HepG2 (cell line): ENCODE measurements around the gene WEE1. TPM values are rescaled to one million over a fixed set of nuclear protein-coding genes. Genes with fewer than 3 reads are reported as not detected.

Source experiments
- FOXA3 ChIP-seq: IDR thresholded peaks from 2 replicates; pipeline ENCODE4 v1.6.1; 2016; ENCODE audit warnings: missing genetic modification reagents, missing compliant biosample characterization
- HNF4G ChIP-seq, 2 experiments: sonication (generic) in 1 of 2; formaldehyde crosslinking in 1 of 2; IDR thresholded peaks; 2 replicates each; pipeline versions ENCODE4 v1.4.0 to v1.6.1; 2011 to 2020; ENCODE audit warnings: borderline replicate concordance in 2 of 2, low read depth in 2 of 2, mild to moderate bottlenecking in 2 of 2, low read length in 1 of 2, missing genetic modification reagents in 1 of 2, moderate library complexity in 1 of 2
- IKZF4 ChIP-seq: sonication (generic); formaldehyde crosslinking; IDR thresholded peaks from 2 replicates; pipeline ENCODE4 v1.5.1; 2020; ENCODE audit warnings: borderline replicate concordance, mild to moderate bottlenecking, low read depth, missing genetic modification reagents; ENCODE audit errors: not compliant biosample characterization
- MEIS1 ChIP-seq: sonication (generic); formaldehyde crosslinking; IDR thresholded peaks from 2 replicates; pipeline ENCODE4 v1.9.0; 2021; ENCODE audit warnings: mild to moderate bottlenecking, missing genetic modification reagents, moderate library complexity, borderline replicate concordance
- PHF8 ChIP-seq: sonication (generic); formaldehyde crosslinking; IDR thresholded peaks from 2 replicates; pipeline ENCODE4 v1.5.0; 2020; ENCODE audit warnings: missing genetic modification reagents
- SMAD9 ChIP-seq: sonication (generic); formaldehyde crosslinking; IDR thresholded peaks from 2 replicates; pipeline ENCODE4 v1.5.1; 2020; ENCODE audit warnings: mild to moderate bottlenecking, missing genetic modification reagents
- ZNF431 ChIP-seq: sonication (generic); formaldehyde crosslinking; IDR thresholded peaks from 2 replicates; pipeline ENCODE4 v1.9.0; 2022; ENCODE audit warnings: missing genetic modification reagents, low read depth, mild to moderate bottlenecking, borderline replicate concordance
- ZNF562 ChIP-seq: sonication (generic); formaldehyde crosslinking; IDR thresholded peaks from 2 replicates; pipeline ENCODE4 v1.8.0; 2022; ENCODE audit warnings: missing genetic modification reagents, borderline replicate concordance
- ZNF709 ChIP-seq: sonication (generic); formaldehyde crosslinking; IDR thresholded peaks from 2 replicates; pipeline ENCODE4 v1.5.0; 2020; ENCODE audit warnings: mild to moderate bottlenecking, missing genetic modification reagents
- polyA plus RNA-seq, 8 experiments: library from polyadenylated mRNA; depleted of rRNA in 3 of 8; stranded (reverse) in 7 of 8; unstranded in 1 of 8; fragments of >200 nt; fragmentation: Illumina TruSeq in 4 of 8; extraction: Trizol in 4 of 8; gene quantifications; 2 replicates each; pipeline versions ENCODE4 v1.2.1 to v1.2.3, GENCODE V29; 2011 to 2016; ENCODE audit warnings: low read depth in 4 of 8, missing spikeins in 1 of 8, mixed read lengths in 1 of 8; ENCODE audit not compliant: insufficient read depth in 1 of 8
- total RNA-seq, 5 experiments: library from RNA; depleted of rRNA; stranded (reverse); fragments of >200 nt; fragmentation: Illumina TruSeq; extraction: Trizol; gene quantifications; 2 replicates each; pipeline ENCODE4 v1.2.3, GENCODE V29; 2016; ENCODE audit warnings: low read depth in 1 of 5
- TF ChIP-seq, protein P1 (sequence below), 2 experiments: fragments of 450-650 bp in 1 of 2; sonication (generic) in 1 of 2; formaldehyde crosslinking in 1 of 2; IDR thresholded peaks; 2 replicates each; pipeline versions ENCODE4 v1.6.1 to v1.8.0; 2016 to 2022; ENCODE audit warnings: antibody characterized with exemption in 1 of 2, mild to moderate bottlenecking in 1 of 2, missing genetic modification reagents in 1 of 2
- TF ChIP-seq, protein P2 (sequence below): sonication (generic); formaldehyde crosslinking; IDR thresholded peaks from 2 replicates; pipeline ENCODE4 v1.8.1; 2023; ENCODE audit warnings: mild to moderate bottlenecking, missing genetic modification reagents, borderline replicate concordance
- TF ChIP-seq, protein P3 (sequence below): IDR thresholded peaks from 2 replicates; pipeline ENCODE4 v1.6.1; 2016; ENCODE audit warnings: low read depth, missing genetic modification reagents, missing compliant biosample characterization

The WEE1 gene
- total and polyA plus RNA-seq, 2 of the 13 experiments (the other 11 are each of a cell fraction or from before 2014, with no cell fraction given): 31.4 to 63.7 TPM

- TF ChIP-seq, protein P1, sequence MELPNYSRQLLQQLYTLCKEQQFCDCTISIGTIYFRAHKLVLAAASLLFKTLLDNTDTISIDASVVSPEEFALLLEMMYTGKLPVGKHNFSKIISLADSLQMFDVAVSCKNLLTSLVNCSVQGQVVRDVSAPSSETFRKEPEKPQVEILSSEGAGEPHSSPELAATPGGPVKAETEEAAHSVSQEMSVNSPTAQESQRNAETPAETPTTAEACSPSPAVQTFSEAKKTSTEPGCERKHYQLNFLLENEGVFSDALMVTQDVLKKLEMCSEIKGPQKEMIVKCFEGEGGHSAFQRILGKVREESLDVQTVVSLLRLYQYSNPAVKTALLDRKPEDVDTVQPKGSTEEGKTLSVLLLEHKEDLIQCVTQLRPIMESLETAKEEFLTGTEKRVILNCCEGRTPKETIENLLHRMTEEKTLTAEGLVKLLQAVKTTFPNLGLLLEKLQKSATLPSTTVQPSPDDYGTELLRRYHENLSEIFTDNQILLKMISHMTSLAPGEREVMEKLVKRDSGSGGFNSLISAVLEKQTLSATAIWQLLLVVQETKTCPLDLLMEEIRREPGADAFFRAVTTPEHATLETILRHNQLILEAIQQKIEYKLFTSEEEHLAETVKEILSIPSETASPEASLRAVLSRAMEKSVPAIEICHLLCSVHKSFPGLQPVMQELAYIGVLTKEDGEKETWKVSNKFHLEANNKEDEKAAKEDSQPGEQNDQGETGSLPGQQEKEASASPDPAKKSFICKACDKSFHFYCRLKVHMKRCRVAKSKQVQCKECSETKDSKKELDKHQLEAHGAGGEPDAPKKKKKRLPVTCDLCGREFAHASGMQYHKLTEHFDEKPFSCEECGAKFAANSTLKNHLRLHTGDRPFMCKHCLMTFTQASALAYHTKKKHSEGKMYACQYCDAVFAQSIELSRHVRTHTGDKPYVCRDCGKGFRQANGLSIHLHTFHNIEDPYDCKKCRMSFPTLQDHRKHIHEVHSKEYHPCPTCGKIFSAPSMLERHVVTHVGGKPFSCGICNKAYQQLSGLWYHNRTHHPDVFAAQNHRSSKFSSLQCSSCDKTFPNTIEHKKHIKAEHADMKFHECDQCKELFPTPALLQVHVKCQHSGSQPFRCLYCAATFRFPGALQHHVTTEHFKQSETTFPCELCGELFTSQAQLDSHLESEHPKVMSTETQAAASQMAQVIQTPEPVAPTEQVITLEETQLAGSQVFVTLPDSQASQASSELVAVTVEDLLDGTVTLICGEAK (IDR thresholded peaks at IDR 0.05): no peak
- TF ChIP-seq, protein P1 (CRISPR knock-in tag; IDR thresholded peaks at IDR 0.05): peak; percentile 90; the same call in 1 of the 2 replicates
- TF ChIP-seq IKZF4 (no peak), ZNF431 (CRISPR knock-in tag) (peak; percentile 26), FOXA3 (CRISPR knock-in tag) (no peak; the same call in none of the 2 replicates), PHF8 (CRISPR knock-in tag) (peak; percentile 70), ZNF709 (CRISPR knock-in tag) (peak; percentile 68; the same call in 1 of the 2 replicates), ZNF562 (CRISPR knock-in tag) (no peak; the same call in 1 of the 2 replicates), HNF4G (IDR thresholded peaks at IDR 0.05; ENCODE audit: borderline replicate concordance, low read depth, low read length) (peak; percentile 70), HNF4G (CRISPR knock-in tag; IDR thresholded peaks at IDR 0.05; ENCODE audit: borderline replicate concordance, low read depth) (peak; percentile 74), MEIS1 (CRISPR knock-in tag) (peak; percentile 84; the same call in 1 of the 2 replicates), SMAD9 (CRISPR knock-in tag) (peak; percentile 21; the same call in 1 of the 2 replicates)
- TF ChIP-seq, protein P2, sequence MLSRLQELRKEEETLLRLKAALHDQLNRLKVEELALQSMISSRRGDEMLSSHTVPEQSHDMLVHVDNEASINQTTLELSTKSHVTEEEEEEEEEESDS (CRISPR knock-in tag): peak; percentile 78; the same call in 1 of the 2 replicates
- TF ChIP-seq, protein P3, sequence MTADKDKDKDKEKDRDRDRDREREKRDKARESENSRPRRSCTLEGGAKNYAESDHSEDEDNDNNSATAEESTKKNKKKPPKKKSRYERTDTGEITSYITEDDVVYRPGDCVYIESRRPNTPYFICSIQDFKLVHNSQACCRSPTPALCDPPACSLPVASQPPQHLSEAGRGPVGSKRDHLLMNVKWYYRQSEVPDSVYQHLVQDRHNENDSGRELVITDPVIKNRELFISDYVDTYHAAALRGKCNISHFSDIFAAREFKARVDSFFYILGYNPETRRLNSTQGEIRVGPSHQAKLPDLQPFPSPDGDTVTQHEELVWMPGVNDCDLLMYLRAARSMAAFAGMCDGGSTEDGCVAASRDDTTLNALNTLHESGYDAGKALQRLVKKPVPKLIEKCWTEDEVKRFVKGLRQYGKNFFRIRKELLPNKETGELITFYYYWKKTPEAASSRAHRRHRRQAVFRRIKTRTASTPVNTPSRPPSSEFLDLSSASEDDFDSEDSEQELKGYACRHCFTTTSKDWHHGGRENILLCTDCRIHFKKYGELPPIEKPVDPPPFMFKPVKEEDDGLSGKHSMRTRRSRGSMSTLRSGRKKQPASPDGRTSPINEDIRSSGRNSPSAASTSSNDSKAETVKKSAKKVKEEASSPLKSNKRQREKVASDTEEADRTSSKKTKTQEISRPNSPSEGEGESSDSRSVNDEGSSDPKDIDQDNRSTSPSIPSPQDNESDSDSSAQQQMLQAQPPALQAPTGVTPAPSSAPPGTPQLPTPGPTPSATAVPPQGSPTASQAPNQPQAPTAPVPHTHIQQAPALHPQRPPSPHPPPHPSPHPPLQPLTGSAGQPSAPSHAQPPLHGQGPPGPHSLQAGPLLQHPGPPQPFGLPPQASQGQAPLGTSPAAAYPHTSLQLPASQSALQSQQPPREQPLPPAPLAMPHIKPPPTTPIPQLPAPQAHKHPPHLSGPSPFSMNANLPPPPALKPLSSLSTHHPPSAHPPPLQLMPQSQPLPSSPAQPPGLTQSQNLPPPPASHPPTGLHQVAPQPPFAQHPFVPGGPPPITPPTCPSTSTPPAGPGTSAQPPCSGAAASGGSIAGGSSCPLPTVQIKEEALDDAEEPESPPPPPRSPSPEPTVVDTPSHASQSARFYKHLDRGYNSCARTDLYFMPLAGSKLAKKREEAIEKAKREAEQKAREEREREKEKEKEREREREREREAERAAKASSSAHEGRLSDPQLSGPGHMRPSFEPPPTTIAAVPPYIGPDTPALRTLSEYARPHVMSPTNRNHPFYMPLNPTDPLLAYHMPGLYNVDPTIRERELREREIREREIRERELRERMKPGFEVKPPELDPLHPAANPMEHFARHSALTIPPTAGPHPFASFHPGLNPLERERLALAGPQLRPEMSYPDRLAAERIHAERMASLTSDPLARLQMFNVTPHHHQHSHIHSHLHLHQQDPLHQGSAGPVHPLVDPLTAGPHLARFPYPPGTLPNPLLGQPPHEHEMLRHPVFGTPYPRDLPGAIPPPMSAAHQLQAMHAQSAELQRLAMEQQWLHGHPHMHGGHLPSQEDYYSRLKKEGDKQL: no peak; the same call in 1 of the 2 replicates
Measured at GRCh38 chr11:9573052-9573774, at the start of gene WEE1 (continued).
